ENCODE results near the gene NFIA. TPM values are rescaled to one million over a fixed set of nuclear protein-coding genes. Genes with fewer than 3 reads are reported as not detected.

The NFIA gene
- total RNA-seq, 4 donors from 2014 or later = 134 to 183 (median 148) TPM

- 70% methylated on average over 9 of the region's 9 CpGs for WGBS
- Histone ChIP-seq H3K9me3 (no peaks in the 10 kb centered on the region), H3K4me3 (no peak overlapping the region), H3K4me1 (peaks cover 13 to 55% (median 44%) of the 10 kb centered on the region in 4 donors), H3K36me3 (no peaks in the 10 kb centered on the region), H3K27ac (replicated peaks in 1 of 4) (no peak overlapping the region), H3K27me3 (no peaks in the 10 kb centered on the region)
- DNase-seq (ENCODE audit: extremely low spot score) = no peak
- intact Hi-C loops (cut with DNase I) = no loop called here
- no peak for TF ChIP-seq POLR2A (IDR thresholded peaks at IDR 0.05; ENCODE audit: low read depth)
- TF ChIP-seq, protein P1, sequence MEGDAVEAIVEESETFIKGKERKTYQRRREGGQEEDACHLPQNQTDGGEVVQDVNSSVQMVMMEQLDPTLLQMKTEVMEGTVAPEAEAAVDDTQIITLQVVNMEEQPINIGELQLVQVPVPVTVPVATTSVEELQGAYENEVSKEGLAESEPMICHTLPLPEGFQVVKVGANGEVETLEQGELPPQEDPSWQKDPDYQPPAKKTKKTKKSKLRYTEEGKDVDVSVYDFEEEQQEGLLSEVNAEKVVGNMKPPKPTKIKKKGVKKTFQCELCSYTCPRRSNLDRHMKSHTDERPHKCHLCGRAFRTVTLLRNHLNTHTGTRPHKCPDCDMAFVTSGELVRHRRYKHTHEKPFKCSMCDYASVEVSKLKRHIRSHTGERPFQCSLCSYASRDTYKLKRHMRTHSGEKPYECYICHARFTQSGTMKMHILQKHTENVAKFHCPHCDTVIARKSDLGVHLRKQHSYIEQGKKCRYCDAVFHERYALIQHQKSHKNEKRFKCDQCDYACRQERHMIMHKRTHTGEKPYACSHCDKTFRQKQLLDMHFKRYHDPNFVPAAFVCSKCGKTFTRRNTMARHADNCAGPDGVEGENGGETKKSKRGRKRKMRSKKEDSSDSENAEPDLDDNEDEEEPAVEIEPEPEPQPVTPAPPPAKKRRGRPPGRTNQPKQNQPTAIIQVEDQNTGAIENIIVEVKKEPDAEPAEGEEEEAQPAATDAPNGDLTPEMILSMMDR (IDR thresholded peaks at IDR 0.05) = no peak
These were observed 186.3 kb downstream of the NFIA start for GRCh38 chr1:61268546-61269240.

GRCh38 chr1:61269602-61270001 is 187.2 kb downstream of the NFIA start:
- peaks cover 13 to 61% (median 53%) of the 10 kb centered on the region in 4 donors for H3K4me1 ChIP-seq
- DNase-seq (ENCODE audit: extremely low spot score) = no peak
- no peaks in the 10 kb centered on the region for H3K36me3 ChIP-seq
- H3K27ac ChIP-seq (replicated peaks in 1 of 4) = no peak overlapping the region
- H3K27me3 ChIP-seq = no peaks in the 10 kb centered on the region
- 48% methylated on average over 1 of the region's 1 CpG for WGBS
- no peak for TF ChIP-seq POLR2AphosphoS5 (IDR thresholded peaks at IDR 0.05)
- TF ChIP-seq, protein P1 (IDR thresholded peaks at IDR 0.05) = no peak
- TF ChIP-seq POLR2A (IDR thresholded peaks at IDR 0.05; ENCODE audit: low read depth) = no peak
- no peak for TF ChIP-seq EP300 (IDR thresholded peaks at IDR 0.05)
- no peak overlapping the region for H3K4me3 ChIP-seq
- intact Hi-C loops (cut with DNase I) = no loop called here
- no peaks in the 10 kb centered on the region for H3K9me3 ChIP-seq

DNA sequence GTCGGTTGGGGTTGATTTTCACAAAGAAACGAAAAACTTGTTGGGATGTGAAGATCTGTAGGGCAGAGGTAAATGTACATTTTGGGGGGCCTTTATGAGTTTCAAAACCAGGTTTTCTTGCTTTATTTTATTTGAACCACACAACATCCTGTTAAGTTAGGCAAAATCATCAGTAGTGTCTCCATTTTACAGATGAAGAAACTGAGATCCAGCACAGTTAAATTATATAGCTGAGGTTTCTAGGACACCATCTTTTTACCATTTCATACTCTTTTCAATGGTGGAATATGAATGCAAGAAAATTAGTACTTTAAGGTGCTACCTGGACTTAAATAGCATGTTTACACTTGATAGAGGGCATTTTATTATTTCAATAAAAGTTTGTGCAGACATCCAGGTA is 187.7 kb downstream of the NFIA start:
- no peak for DNase-seq (ENCODE audit: extremely low spot score)
- Histone ChIP-seq H3K4me3 (no peak overlapping the region), H3K27me3 (no peaks in the 10 kb centered on the region), H3K36me3 (no peaks in the 10 kb centered on the region), H3K4me1 (peaks cover 13 to 67% (median 54%) of the 10 kb centered on the region in 4 donors), H3K27ac (replicated peaks in 1 of 4) (no peak overlapping the region), H3K9me3 (no peaks in the 10 kb centered on the region)
- TF ChIP-seq EP300 (IDR thresholded peaks at IDR 0.05) (no peak), POLR2A (IDR thresholded peaks at IDR 0.05; ENCODE audit: low read depth) (no peak), POLR2AphosphoS5 (IDR thresholded peaks at IDR 0.05) (no peak)
- TF ChIP-seq, protein P1 (IDR thresholded peaks at IDR 0.05) = no peak
- intact Hi-C loops (cut with DNase I) = no loop called here
- 100% methylated on average over 2 of the region's 2 CpGs for WGBS

DNA sequence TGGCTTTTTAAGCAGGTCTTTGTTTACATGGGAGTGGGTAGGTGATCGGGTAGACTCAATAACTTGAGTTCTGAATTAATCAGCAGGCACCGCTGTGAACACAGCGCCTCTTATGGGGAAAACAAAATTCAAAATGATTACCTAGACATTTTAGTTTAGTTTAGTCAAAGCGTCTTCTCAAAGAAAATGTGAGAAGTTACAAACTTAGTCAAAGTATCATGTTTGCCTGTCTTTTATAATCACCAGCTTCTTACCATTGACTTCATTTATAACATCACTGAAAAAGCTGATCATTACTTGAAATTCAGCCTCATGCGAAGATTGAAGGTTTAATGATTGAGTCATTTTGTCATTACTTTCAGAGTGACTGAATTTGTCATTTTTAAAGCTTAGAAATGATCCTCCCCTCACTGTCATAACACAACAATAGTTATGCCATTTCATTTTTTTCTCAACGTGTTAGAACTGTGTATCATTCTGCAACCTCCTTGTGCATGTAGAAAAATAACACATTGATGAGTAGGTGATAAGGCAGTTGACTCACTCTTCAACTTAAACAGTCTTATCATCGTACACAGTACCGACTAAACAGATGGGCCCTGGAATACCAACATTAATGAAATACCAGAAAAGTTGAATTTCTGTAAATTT is 188.5 kb downstream of the NFIA start:
- Histone ChIP-seq H3K27ac (replicated peaks in 1 of 4) (no peak overlapping the region), H3K36me3 (no peaks in the 10 kb centered on the region), H3K9me3 (no peaks in the 10 kb centered on the region), H3K27me3 (no peaks in the 10 kb centered on the region), H3K4me1 (peaks cover 13 to 68% (median 58%) of the 10 kb centered on the region in 4 donors), H3K4me3 (no peak overlapping the region)
- no peak for TF ChIP-seq POLR2AphosphoS5 (IDR thresholded peaks at IDR 0.05)
- TF ChIP-seq POLR2A (IDR thresholded peaks at IDR 0.05; ENCODE audit: low read depth) = no peak
- no peak for TF ChIP-seq EP300 (IDR thresholded peaks at IDR 0.05)
- TF ChIP-seq, protein P1 (IDR thresholded peaks at IDR 0.05) = no peak
- intact Hi-C loops (cut with DNase I) = no loop called here
- 85% methylated on average over 8 of the region's 8 CpGs for WGBS
- no peak for DNase-seq (ENCODE audit: extremely low spot score)

All from esophagus muscularis mucosa (tissue), 4 donors.